Right ventricle myocardium superior (tissue), 1 donor: ENCODE measurements around the gene KCNMB4. TPM values are rescaled to one million over a fixed set of nuclear protein-coding genes. Genes with fewer than 3 reads are reported as not detected.

Experiments used
- ATAC-seq: fragments of 200-7000 bp; cut with Tn5 transposase; one replicate; pipeline ENCODE4 v1.9.1; 2020; ENCODE audit warnings: mild to moderate bottlenecking; ENCODE audit not compliant: poor library complexity
- DNase-seq: peaks from one replicate; pipeline ENCODE4 v3.0.0-alpha.2; 2020
- intact Hi-C: fragments of 100-400 bp; cut with DNase I; formaldehyde crosslinking; loops from one replicate; pipeline ENCODE4 v1.11.2; 2022
- total RNA-seq: library from RNA; stranded (reverse); fragmentation: NEBNext Ultra II Directional; extraction: Animal tissue kit (Norgen Biotek cat#: 25700); gene quantifications from one replicate; pipeline ENCODE4 v1.2.1, GENCODE V29; 2021
- donor health status: DM: no; HTN: yes; CAD: no; lungs with severe emphysema.

KCNMB4 gene
- total RNA-seq, 1 donor from 2014 or later, result 1.2 TPM

- intact Hi-C loops, result no loop called here
- DNase-seq (no peak), ATAC-seq (no peak)
These were observed 52.0 kb downstream of the KCNMB4 start for GRCh38 chr12:70418101-70418500.

- intact Hi-C loops, result no loop called here
- no peak for DNase-seq
- no peak for ATAC-seq
These were observed 56.5 kb downstream of the KCNMB4 start for GRCh38 chr12:70422631-70423030.

GRCh38 chr12:70426620-70427019 is 60.5 kb downstream of the KCNMB4 start:
- ATAC-seq, result no peak
- no peak for DNase-seq

GRCh38 chr12:70427611-70428010 is 61.5 kb downstream of the KCNMB4 start:
- intact Hi-C loops, result no loop called here
- DNase-seq (no peak), ATAC-seq (no peak)

More at GRCh38 chr12:70426620-70427019, 60.5 kb downstream of the KCNMB4 start:
- intact Hi-C loops, result no loop called here

- intact Hi-C loops, result no loop called here
- ATAC-seq (no peak), DNase-seq (no peak)
These were observed 64.3 kb downstream of the KCNMB4 start for GRCh38 chr12:70430400-70430799.

- no peak for DNase-seq
- intact Hi-C loops, result no loop called here
- no peak for ATAC-seq
These were observed 70.7 kb downstream of the KCNMB4 start for GRCh38 chr12:70436836-70437235.

GRCh38 chr12:70443062-70443673 is 77.1 kb downstream of the KCNMB4 start:
- intact Hi-C loops, result no loop called here
- ATAC-seq, result no peak
- no peak for DNase-seq

- DNase-seq (no peak), ATAC-seq (no peak)
- intact Hi-C loops, result no loop called here
These were observed 78.8 kb downstream of the KCNMB4 start for GRCh38 chr12:70444903-70445302.

GRCh38 chr12:70448371-70448770 is 82.3 kb downstream of the KCNMB4 start:
- no peak for ATAC-seq
- no peak for DNase-seq
- intact Hi-C loops, result no loop called here

GRCh38 chr12:70449074-70449752 is 83.1 kb downstream of the KCNMB4 start:
- DNase-seq, result no peak
- intact Hi-C loops, result no loop called here

GRCh38 chr12:70449753-70450341 is 83.8 kb downstream of the KCNMB4 start:
- no peak for DNase-seq
- ATAC-seq, result no peak
- intact Hi-C loops, result no loop called here

More at GRCh38 chr12:70449074-70449752, 83.1 kb downstream of the KCNMB4 start:
- ATAC-seq, result no peak

- no peak for DNase-seq
- ATAC-seq, result no peak
- intact Hi-C loops, result no loop called here
These were observed 85.4 kb downstream of the KCNMB4 start for GRCh38 chr12:70451528-70451927.

GRCh38 chr12:70456953-70457352 is 90.9 kb downstream of the KCNMB4 start:
- DNase-seq (no peak), ATAC-seq (no peak)
- intact Hi-C loops, result no loop called here

- DNase-seq (no peak), ATAC-seq (no peak)
- intact Hi-C loops, result no loop called here
These were observed 93.7 kb downstream of the KCNMB4 start for GRCh38 chr12:70459786-70460185.

- DNase-seq, result no peak
- ATAC-seq, result no peak
- intact Hi-C loops, result no loop called here
These were observed 97.9 kb downstream of the KCNMB4 start for GRCh38 chr12:70463997-70464396.

- intact Hi-C loops, result no loop called here
- DNase-seq (no peak), ATAC-seq (no peak)
These were observed 100.7 kb downstream of the KCNMB4 start for GRCh38 chr12:70466753-70467152.

GRCh38 chr12:70467476-70467875 is 101.4 kb downstream of the KCNMB4 start:
- intact Hi-C loops, result no loop called here
- ATAC-seq (no peak), DNase-seq (no peak)

- no peak for DNase-seq
These were observed 102.0 kb downstream of the KCNMB4 start for GRCh38 chr12:70467918-70468733.

GRCh38 chr12:70468741-70469140 is 102.7 kb downstream of the KCNMB4 start:
- no peak for DNase-seq
- no peak for ATAC-seq
- intact Hi-C loops, result no loop called here

More at GRCh38 chr12:70467918-70468733, 102.0 kb downstream of the KCNMB4 start:
- intact Hi-C loops, result no loop called here
- no peak for ATAC-seq
